COR-L47 (cell line): Measurements from ENCODE around the gene KLF12.

Experiments used
- DNase-seq: peaks from one replicate; lab custom pipeline; 2025; lab: John Stamatoyannopoulos, UW

The KLF12 gene

DNA sequence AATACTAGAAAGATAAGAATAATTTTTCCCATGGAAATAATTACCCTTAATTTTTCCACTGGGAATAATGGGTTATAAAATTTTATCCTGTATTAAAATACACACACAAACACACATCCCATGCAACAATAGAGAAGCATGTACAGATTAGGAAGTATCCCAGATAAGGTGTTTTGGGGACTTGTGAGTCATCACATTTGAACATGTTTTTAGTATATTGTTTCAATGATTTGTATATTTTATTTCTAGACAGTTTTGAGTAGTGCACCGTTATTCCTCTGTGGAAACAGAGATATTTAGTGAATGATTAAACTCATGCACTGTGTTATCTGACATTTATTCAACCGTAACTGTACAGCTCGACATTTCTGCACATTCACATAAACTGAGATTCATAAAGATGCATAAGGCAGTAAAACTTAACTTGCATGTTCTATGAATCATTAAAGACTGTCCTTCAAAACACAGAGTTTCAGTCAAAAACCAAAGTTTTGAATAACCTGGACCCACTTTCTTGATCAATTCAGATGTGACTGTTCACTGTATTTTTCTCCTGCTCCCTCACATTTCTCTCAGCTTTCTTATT, 30.1 kb downstream of the KLF12 start:
- no peak for DNase-seq

DNA sequence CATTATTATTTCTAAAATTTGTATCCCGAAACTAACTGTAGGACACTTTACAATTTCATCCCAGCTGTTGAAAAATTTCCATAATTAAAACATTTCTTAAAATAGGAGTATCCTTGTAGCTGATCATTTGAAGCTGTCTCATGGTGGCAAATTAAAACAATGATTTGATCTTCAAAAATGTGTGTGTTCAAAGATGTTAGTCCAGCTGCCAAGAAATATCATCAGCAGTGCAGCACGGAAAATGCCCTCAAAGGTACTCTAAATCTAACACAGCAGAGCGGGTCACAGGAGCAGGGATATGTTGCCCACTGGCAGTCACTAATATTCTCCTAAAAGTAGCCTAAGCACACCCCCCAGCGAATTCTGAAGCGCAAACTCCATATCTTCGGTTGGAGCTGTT, 31.0 kb downstream of the KLF12 start:
- DNase-seq, result no peak

GRCh38 chr13:74102691-74103090, 31.5 kb downstream of the KLF12 start:
- no peak for DNase-seq

GRCh38 chr13:74101436-74101835, 32.8 kb downstream of the KLF12 start:
- no peak for DNase-seq

- DNase-seq, result no peak
Observed at GRCh38 chr13:74098077-74098476, 36.1 kb downstream of the KLF12 start.

GRCh38 chr13:74097116-74097515, 37.1 kb downstream of the KLF12 start:
- DNase-seq, result no peak

DNA sequence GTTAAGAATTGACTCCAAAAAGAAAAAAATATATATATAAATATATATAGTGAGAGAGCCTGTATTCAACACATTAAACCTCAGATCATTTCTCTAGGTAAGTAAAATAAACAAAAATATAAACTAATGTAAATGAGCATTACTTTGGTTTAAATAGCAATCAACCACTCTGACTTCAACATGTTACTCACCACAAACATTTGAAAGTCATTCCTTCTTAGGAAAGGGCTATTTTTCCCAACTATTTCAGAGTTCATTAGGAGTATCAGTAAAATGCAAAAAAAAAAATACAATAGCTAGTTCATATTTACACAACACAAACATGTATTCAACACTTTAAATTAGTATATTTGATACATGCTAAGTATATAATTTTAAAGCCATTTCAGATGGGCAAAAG, 40.5 kb downstream of the KLF12 start:
- DNase-seq, result no peak

GRCh38 chr13:74092711-74093110, 41.5 kb downstream of the KLF12 start:
- DNase-seq, result no peak

DNA sequence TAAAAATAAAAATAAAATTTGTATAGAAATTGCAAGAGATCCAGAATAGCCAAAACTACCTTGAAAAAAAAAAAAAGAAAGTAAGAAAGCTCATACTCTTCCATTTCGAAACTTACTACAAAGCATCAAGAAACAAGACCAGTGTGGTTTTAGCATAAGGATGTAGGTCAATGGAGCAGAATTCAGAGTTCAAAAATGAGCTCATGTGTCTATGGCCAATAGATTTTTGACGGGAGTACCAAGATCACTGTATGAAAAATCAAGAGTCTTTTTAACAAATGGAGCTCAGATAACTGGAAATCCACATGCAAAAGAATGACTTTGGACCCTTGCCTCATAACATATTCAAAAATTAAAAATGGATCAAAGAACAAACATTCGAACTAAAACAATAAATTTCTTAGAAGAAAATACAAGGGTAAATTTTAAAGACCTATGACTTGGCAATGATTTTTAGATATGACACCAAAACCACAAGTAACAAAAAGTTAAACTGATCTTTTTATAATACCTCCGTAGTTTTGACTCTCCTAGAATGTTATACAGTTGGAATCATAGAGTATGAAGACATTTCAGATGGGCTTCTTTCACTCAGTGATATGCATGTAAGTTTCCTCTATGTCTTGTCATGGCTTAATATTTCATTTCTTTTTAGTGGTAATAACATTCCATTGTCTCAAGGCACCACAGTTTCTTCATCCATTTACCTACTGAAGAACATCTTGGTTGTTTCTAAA, 43.2 kb downstream of the KLF12 start:
- DNase-seq, result no peak

GRCh38 chr13:74090397-74090796, 43.8 kb downstream of the KLF12 start:
- DNase-seq, result no peak

DNA sequence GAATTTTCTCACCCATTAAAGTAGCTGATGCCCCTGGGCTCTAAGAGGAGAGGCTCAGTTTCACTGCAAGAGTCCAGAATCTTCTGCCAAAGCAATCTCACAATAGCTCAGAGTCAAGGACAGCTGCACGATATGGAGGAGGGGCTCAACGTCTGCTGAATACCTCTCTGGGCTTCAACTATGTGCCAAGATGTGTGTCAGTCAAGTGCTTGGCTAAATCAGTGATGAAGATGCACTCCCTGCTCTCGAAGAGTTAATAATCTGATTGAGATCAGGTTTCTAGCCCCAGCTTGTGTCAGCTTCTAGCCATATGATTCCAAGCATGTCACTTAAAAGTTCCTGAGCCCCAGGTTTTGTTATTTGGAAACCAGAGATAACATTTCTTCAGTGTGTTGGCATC, 46.8 kb downstream of the KLF12 start:
- no peak for DNase-seq
